Gastroesophageal sphincter (tissue), 3 donors: ENCODE results near the gene HPCA.

ENCODE experiments used
- CTCF ChIP-seq, 4 experiments: fragments of 200-600 bp in 2 of 4; fragments of 450-650 bp in 2 of 4; sonication (generic) in 1 of 4; IDR thresholded peaks; one replicate each; pipeline ENCODE4 v1.5.1; 2017 to 2019; ENCODE audit warnings: antibody characterized with exemption in 4 of 4, mild to moderate bottlenecking in 2 of 4, moderate library complexity in 2 of 4
- EP300 ChIP-seq: sonication (generic); formaldehyde crosslinking; IDR thresholded peaks from one replicate; pipeline ENCODE4 v1.6.1; 2017; ENCODE audit warnings: antibody characterized with exemption, mild to moderate bottlenecking
- POLR2A ChIP-seq, 2 donors: fragments of 450-650 bp; IDR thresholded peaks; one replicate each; pipeline ENCODE4 v1.6.1; 2017; ENCODE audit warnings: antibody characterized with exemption in 2 of 2, mild to moderate bottlenecking in 2 of 2, moderate library complexity in 1 of 2
- POLR2AphosphoS5 ChIP-seq: sonication (generic); formaldehyde crosslinking; IDR thresholded peaks from one replicate; pipeline ENCODE4 v1.6.1; 2017; ENCODE audit warnings: antibody characterized with exemption

GRCh38 chr1:32929366-32929765 lies 43.1 kb downstream of the HPCA start:
- TF ChIP-seq CTCF (IDR thresholded peaks at IDR 0.05) = no peak
- no peak for TF ChIP-seq EP300
- TF ChIP-seq POLR2AphosphoS5 = no peak
- no peak for TF ChIP-seq POLR2A (IDR thresholded peaks at IDR 0.05)
